HepG2 (cell line): ENCODE data around the gene TMEM232. TPM values are rescaled to one million over a fixed set of nuclear protein-coding genes. Genes with fewer than 3 reads are reported as not detected.

ENCODE experiments used
- ATAC-seq: fragments of 200-7000 bp; cut with Tn5 transposase; 3 replicates; pipeline ENCODE4 v1.9.1; 2020; ENCODE audit warnings: mild to moderate bottlenecking, moderate library complexity
- BruUV-seq: library from RNA; stranded (reverse); fragments of 400-500 nt; replicated peaks from 2 replicates; lab custom pipeline; 2021; lab: Mats Ljungman, UMichigan
- CTCF ChIA-PET: fragments of 300-600 bp; formaldehyde crosslinking; extraction: SDS; loops from one replicate; lab custom pipeline; 2021; ENCODE audit warnings: low total read pairs, inconsistent platforms, low intra/inter-chr PET ratio; lab: Yijun Ruan, JAX
- POLR2A ChIA-PET: fragments of 350-600 bp; sonication (Branson Sonifier 250); formaldehyde crosslinking; loops from one replicate; lab custom pipeline; 2020; ENCODE audit warnings: antibody characterized with exemption, inconsistent platforms; lab: Yijun Ruan, JAX
- DNase-seq: peaks from one replicate; pipeline ENCODE4 v3.0.0-alpha.2; 2015; ENCODE audit warnings: low spot score
- FAIRE-seq: peaks from 3 replicates; lab custom pipeline; 2011; peaks lifted over from hg19 to GRCh38; lab: Jason Lieb, UNC
- H2AFZ ChIP-seq: one replicate; pipeline ENCODE4 v1.6.1; 2011; ENCODE audit warnings: low read length, inconsistent platforms
- H3K27ac ChIP-seq: fragments of 300-600 bp; 3 replicates; pipeline ENCODE4 v1.8.0; 2011; ENCODE audit warnings: mixed run types, mild to moderate bottlenecking, mixed read lengths, low read length, inconsistent platforms; ENCODE audit not compliant: insufficient read depth; ENCODE audit errors: extremely low read length
- H3K27me3 ChIP-seq, 2 experiments: fragments of 200-600 bp in 1 of 2; 2 replicates in 1 of 2; 3 replicates in 1 of 2; pipeline versions ENCODE4 v1.6.0 to v1.8.0; 2011; ENCODE audit warnings: low read length in 2 of 2, mild to moderate bottlenecking in 2 of 2, moderate library complexity in 2 of 2, inconsistent platforms in 1 of 2; ENCODE audit not compliant: insufficient read depth in 2 of 2, control insufficient read depth in 1 of 2
- H3K36me3 ChIP-seq, 2 experiments: fragments of 200-600 bp in 1 of 2; replicated peaks in 1 of 2; 2 replicates in 1 of 2; 3 replicates in 1 of 2; pipeline versions ENCODE4 v1.5.1 to v1.8.0; 2011; ENCODE audit warnings: low read length in 2 of 2, inconsistent platforms in 1 of 2; ENCODE audit not compliant: insufficient read depth in 2 of 2, control insufficient read depth in 1 of 2
- H3K4me1 ChIP-seq: 2 replicates; pipeline ENCODE4 v1.5.1; 2012; ENCODE audit warnings: low read length, inconsistent platforms; ENCODE audit not compliant: insufficient read depth
- H3K4me2 ChIP-seq: 2 replicates; pipeline ENCODE4 v1.6.0; 2011; ENCODE audit warnings: low read depth, low read length, inconsistent platforms
- H3K4me3 ChIP-seq, 3 experiments: fragments of 200-600 bp in 1 of 3; sonication (generic), shearing (Covaris generic) in 1 of 3; replicated peaks in 1 of 3; 2 replicates each; pipeline ENCODE4 v1.5.1; 2011 to 2016; ENCODE audit warnings: low read length in 3 of 3, inconsistent platforms in 2 of 3, low read depth in 2 of 3, mild to moderate bottlenecking in 2 of 3, control low read depth in 1 of 3, mixed read lengths in 1 of 3; ENCODE audit not compliant: insufficient read depth in 1 of 3
- H3K79me2 ChIP-seq: one replicate; pipeline ENCODE4 v1.6.1; 2011; ENCODE audit warnings: low read length, inconsistent platforms; ENCODE audit not compliant: insufficient read depth
- H3K9ac ChIP-seq: 2 replicates; pipeline ENCODE4 v1.6.0; 2011; ENCODE audit warnings: mild to moderate bottlenecking, low read depth, low read length, inconsistent platforms; ENCODE audit not compliant: insufficient read depth
- H3K9me3 ChIP-seq: 2 replicates; pipeline ENCODE4 v1.5.1; 2012; ENCODE audit warnings: mild to moderate bottlenecking, low read length
- H4K20me1 ChIP-seq: 2 replicates; pipeline ENCODE4 v1.6.0; 2011; ENCODE audit warnings: inconsistent platforms, mild to moderate bottlenecking, low read length, moderate library complexity; ENCODE audit not compliant: insufficient read depth
- GATA4 ChIP-seq: sonication (generic); IDR thresholded peaks from 2 replicates; pipeline ENCODE4 v1.6.1; 2016; ENCODE audit warnings: antibody characterized with exemption, low read depth, borderline replicate concordance
- HNRNPLL ChIP-seq: fragments of 200-400 bp; formaldehyde crosslinking; IDR thresholded peaks from 2 replicates; pipeline ENCODE4 v1.6.1; 2017; ENCODE audit warnings: mild to moderate bottlenecking, low read depth, low read length; ENCODE audit not compliant: poor library complexity, severe bottlenecking
- NFE2 ChIP-seq: sonication (generic); formaldehyde crosslinking; IDR thresholded peaks from 2 replicates; pipeline ENCODE4 v1.4.0; 2020; ENCODE audit warnings: missing genetic modification reagents
- POLR2AphosphoS5 ChIP-seq: IDR thresholded peaks from 2 replicates; pipeline ENCODE4 v1.6.1; 2012; ENCODE audit warnings: low read depth, low read length
- RARG ChIP-seq: sonication (generic); formaldehyde crosslinking; IDR thresholded peaks from 2 replicates; pipeline ENCODE4 v1.4.0; 2020; ENCODE audit warnings: low read depth, mild to moderate bottlenecking, missing genetic modification reagents
- ZNF24 ChIP-seq: fragments of 450-650 bp; IDR thresholded peaks from 2 replicates; pipeline ENCODE4 v1.6.1; 2017; ENCODE audit warnings: antibody characterized with exemption, mild to moderate bottlenecking
- ZNF441 ChIP-seq: sonication (generic); formaldehyde crosslinking; IDR thresholded peaks from 2 replicates; pipeline ENCODE4 v1.7.0; 2021; ENCODE audit warnings: missing genetic modification reagents, borderline replicate concordance
- ZNF501 ChIP-seq: sonication (generic); formaldehyde crosslinking; IDR thresholded peaks from 2 replicates; pipeline ENCODE4 v1.5.1; 2020; ENCODE audit warnings: mild to moderate bottlenecking, moderate library complexity, missing genetic modification reagents
- ZNF605 ChIP-seq: sonication (generic); formaldehyde crosslinking; IDR thresholded peaks from 2 replicates; pipeline ENCODE4 v1.8.0; 2022; ENCODE audit warnings: mild to moderate bottlenecking, missing genetic modification reagents
- WGBS: methylation state at CpG from one replicate; pipeline ENCODE4 v1.1.6; 2017; ENCODE audit warnings: low lambda C conversion rate; 5-methylcytosine and 5-hydroxymethylcytosine counted together
- in situ Hi-C: cut with HindIII; loops from 2 replicates; pipeline ENCODE4 v1.10.0; 2017; ENCODE audit warnings: low pct_unique_long_range_greater_than_20kb; ENCODE audit not compliant: extremely low pct_ligation_motif_present
- intact Hi-C: fragments of 100-400 bp; cut with micrococcal nuclease; formaldehyde crosslinking; loops from one replicate; pipeline ENCODE4 v1.10.0; 2022; ENCODE audit not compliant: unreplicated experiment
- polyA plus RNA-seq, 8 experiments: library from polyadenylated mRNA; depleted of rRNA in 3 of 8; stranded (reverse) in 7 of 8; unstranded in 1 of 8; fragments of >200 nt; fragmentation: Illumina TruSeq in 4 of 8; extraction: Trizol in 4 of 8; gene quantifications; 2 replicates each; pipeline versions ENCODE4 v1.2.1 to v1.2.3, GENCODE V29; 2011 to 2016; ENCODE audit warnings: low read depth in 4 of 8, missing spikeins in 1 of 8, mixed read lengths in 1 of 8; ENCODE audit not compliant: insufficient read depth in 1 of 8
- total RNA-seq, 5 experiments: library from RNA; depleted of rRNA; stranded (reverse); fragments of >200 nt; fragmentation: Illumina TruSeq; extraction: Trizol; gene quantifications; 2 replicates each; pipeline ENCODE4 v1.2.3, GENCODE V29; 2016; ENCODE audit warnings: low read depth in 1 of 5
- TF ChIP-seq, protein P1 (sequence below): sonication (generic); formaldehyde crosslinking; IDR thresholded peaks from 2 replicates; pipeline ENCODE4 v1.4.0; 2020; ENCODE audit warnings: mild to moderate bottlenecking, missing genetic modification reagents
- TF ChIP-seq, protein P2 (sequence below): sonication (generic); formaldehyde crosslinking; IDR thresholded peaks from 2 replicates; pipeline ENCODE4 v1.4.0; 2020; ENCODE audit warnings: missing genetic modification reagents

The TMEM232 gene
- total and polyA plus RNA-seq, 2 of the 13 experiments (the other 11 are each of a cell fraction or from before 2014, with no cell fraction given) = 0.29 to 0.71 TPM

DNA sequence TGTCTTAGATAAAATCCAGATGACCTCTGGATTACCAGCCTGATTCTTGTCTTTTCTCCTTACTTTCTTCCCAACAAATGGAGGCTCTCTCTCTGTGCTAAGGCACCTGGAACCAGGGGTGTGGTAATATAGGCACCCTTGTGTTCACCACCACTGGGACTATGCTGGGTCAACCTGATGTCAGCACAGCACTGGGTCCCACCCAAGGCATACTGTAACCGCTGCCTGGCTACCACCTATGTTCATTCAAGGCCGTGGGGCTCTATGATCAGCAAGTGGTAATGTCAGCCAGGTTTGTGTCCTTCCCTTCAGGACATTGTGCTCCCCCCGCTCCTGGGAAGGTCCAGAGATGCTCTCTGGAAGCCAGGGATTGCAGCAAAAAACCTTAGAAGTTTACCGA lies 283.6 kb downstream of the TMEM232 start:
- H4K20me1 ChIP-seq = no peaks in the 10 kb centered on the region
- H2AFZ ChIP-seq = no peak overlapping the region
- no peaks in the 10 kb centered on the region for H3K4me1 ChIP-seq
- no peaks in the 10 kb centered on the region for H3K79me2 ChIP-seq
- FAIRE-seq = no peak
- in situ Hi-C loops = no loop called here
- no peaks in the 10 kb centered on the region for H3K27me3 ChIP-seq
- no peaks in the 10 kb centered on the region for H3K9me3 ChIP-seq
- H3K27ac ChIP-seq = no peak overlapping the region
- no peak overlapping the region for H3K9ac ChIP-seq
- no peak for ATAC-seq
- no peaks in the 10 kb centered on the region for H3K36me3 ChIP-seq
- BruUV-seq = no TSS peak
- intact Hi-C loops = no loop called here
- POLR2A ChIA-PET = no interaction called here
- DNase-seq = no peak
- no peak overlapping the region for H3K4me3 ChIP-seq
- CTCF ChIA-PET = no interaction called here
- no peak overlapping the region for H3K4me2 ChIP-seq
- 29% methylated on average over 3 of the region's 4 CpGs for WGBS
- no peak for TF ChIP-seq RARG
- no peak for TF ChIP-seq ZNF605
- TF ChIP-seq POLR2AphosphoS5 = no peak
- no peak for TF ChIP-seq ZNF24
- no peak for TF ChIP-seq GATA4
- TF ChIP-seq, protein P1, sequence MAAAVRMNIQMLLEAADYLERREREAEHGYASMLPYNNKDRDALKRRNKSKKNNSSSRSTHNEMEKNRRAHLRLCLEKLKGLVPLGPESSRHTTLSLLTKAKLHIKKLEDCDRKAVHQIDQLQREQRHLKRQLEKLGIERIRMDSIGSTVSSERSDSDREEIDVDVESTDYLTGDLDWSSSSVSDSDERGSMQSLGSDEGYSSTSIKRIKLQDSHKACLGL = no peak
- no peak for TF ChIP-seq HNRNPLL
- no peak for TF ChIP-seq NFE2 (CRISPR knock-in tag)
- TF ChIP-seq ZNF501 (CRISPR knock-in tag) = no peak
- TF ChIP-seq ZNF441 (CRISPR knock-in tag) = no peak
- TF ChIP-seq, protein P2, sequence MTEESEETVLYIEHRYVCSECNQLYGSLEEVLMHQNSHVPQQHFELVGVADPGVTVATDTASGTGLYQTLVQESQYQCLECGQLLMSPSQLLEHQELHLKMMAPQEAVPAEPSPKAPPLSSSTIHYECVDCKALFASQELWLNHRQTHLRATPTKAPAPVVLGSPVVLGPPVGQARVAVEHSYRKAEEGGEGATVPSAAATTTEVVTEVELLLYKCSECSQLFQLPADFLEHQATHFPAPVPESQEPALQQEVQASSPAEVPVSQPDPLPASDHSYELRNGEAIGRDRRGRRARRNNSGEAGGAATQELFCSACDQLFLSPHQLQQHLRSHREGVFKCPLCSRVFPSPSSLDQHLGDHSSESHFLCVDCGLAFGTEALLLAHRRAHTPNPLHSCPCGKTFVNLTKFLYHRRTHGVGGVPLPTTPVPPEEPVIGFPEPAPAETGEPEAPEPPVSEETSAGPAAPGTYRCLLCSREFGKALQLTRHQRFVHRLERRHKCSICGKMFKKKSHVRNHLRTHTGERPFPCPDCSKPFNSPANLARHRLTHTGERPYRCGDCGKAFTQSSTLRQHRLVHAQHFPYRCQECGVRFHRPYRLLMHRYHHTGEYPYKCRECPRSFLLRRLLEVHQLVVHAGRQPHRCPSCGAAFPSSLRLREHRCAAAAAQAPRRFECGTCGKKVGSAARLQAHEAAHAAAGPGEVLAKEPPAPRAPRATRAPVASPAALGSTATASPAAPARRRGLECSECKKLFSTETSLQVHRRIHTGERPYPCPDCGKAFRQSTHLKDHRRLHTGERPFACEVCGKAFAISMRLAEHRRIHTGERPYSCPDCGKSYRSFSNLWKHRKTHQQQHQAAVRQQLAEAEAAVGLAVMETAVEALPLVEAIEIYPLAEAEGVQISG (CRISPR knock-in tag) = no peak
